ENCODE data around the gene LILRA6. TPM values are rescaled to one million over a fixed set of nuclear protein-coding genes. Genes with fewer than 3 reads are reported as not detected.
"Not testable (repeated sequence)": the region's sequence is repeated elsewhere in the genome, so short reads cannot be mapped to it uniquely, and the experiment has no call there.

The LILRA6 gene
- total and polyA plus RNA-seq, 8 donors, result 0.53 to 51.5 (median 0.74) TPM

DNA sequence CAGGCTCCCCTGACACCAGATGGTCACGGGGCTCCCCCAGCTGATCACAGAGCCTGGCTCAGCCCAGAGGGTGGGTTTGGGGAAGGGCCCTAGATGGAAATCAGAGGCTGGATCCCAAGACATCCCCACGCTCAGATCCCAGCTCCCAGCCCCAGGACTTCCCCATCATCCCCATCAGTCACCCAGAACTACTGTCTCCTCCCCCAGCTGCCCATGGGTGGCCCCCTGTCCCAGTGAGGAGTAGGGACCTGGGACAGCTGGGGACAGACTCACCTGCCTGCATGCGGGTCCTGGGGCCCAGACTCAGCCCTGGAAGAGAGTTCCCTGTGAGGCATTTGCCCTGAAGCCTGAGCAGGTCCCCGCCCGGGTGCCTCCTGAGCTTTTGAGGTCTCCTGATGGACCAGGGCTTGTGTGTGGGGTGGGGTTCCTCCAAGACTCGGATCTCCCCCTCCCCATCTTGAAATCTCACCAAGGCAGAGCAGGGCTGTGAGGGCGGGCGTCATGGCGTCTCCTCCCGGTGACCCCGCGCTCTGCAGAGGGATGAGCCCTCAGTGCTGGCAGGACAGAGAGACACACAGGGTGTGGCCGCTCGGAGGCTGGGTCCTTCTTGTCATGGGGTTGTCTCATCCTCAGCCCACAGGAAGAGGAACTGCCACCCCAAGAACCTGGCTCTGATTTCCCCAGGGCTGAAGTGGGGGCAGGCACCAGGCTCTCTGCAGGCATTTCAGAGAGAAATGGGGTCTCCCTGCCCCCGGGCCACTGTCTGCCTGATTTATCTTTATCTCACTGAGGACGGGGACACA, 19.9 kb downstream of the LILRA6 start, which contains the start of gene LILRB3:
TSS of gene LILRB3 (minus strand) at position 534 of the 803 bp plus-strand sequence. CDS start at position 503, 31 bp downstream.
- Histone ChIP-seq H3K4me3 (peak within 1 kb of the TSS in 1 of 2 donors; percentile 49), H3K27ac (peak within 1 kb of the TSS; percentile 7 to 84), H3K36me3 (peaks cover 0 to 20% of the 10 kb centered on the region in 2 donors), H3K27me3 (peaks cover 0 to 14% of the 10 kb centered on the region in 2 donors), H3K4me1 (peaks cover 0 to 26% of the 10 kb centered on the region in 2 donors)
- ATAC-seq (peak; percentile 83), DNase-seq (peak in 2 of 4 donors; percentile 59 to 83)
- intact Hi-C loops (cut with DNase I); H3K9me3 ChIP-seq: not testable (repeated sequence)

DNA sequence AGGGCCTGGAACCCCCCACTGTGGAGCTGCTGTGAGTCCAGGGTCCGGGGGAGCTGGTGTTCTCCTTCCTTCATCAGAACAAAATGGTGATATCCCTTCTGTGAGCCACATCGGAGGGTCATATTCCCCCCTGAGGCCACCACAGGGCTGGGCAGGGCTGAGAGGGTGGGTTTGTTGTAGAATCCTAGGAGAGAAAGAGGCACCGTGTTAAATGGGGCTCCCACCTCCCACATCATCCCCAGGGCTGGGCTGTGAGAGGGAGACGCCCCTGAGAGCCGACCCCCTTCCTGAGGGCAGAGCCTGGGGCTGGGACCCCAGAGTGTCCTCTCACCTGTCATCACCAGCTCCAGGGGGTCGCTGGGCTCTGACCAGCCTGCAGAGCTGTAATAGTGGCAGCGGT, 20.6 kb downstream of the LILRA6 start:
- intact Hi-C loops (cut with DNase I); H3K9me3 ChIP-seq; ATAC-seq: not testable (repeated sequence)
- Histone ChIP-seq H3K4me1 (peaks cover 0 to 27% of the 10 kb centered on the region in 2 donors), H3K27me3 (peaks cover 0 to 14% of the 10 kb centered on the region in 2 donors), H3K4me3 (peak overlapping the region in 1 of 2 donors; percentile 49), H3K36me3 (peaks cover 0 to 26% of the 10 kb centered on the region in 2 donors), H3K27ac (peak overlapping the region in 1 of 2 donors; percentile 84)
- peak in 1 of 4 donors; percentile 17 for DNase-seq

DNA sequence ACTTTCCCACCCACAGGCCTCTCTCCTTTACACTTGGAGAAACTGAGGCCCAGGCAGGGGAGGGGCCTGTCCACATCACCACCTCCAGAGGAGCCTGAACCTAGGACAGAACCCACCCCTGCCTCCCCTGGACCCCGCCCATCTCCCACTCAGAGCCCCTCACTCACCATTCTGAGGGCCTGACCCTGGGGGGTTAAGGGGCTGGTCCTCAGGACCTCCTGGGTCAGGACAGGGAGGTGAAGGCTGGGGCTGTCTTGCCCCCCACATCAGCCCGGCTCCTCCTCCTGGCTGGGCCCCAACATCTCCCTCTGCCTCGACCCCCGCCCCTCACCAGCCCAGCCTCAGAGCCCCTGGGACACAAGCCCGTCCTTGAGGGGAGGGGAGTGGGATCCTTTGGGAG, 22.9 kb downstream of the LILRA6 start:
- Histone ChIP-seq H3K4me1 (peaks cover 0 to 45% of the 10 kb centered on the region in 2 donors), H3K27me3 (peaks cover 0 to 14% of the 10 kb centered on the region in 2 donors), H3K4me3 (peak overlapping the region in 1 of 2 donors; percentile 11), H3K36me3 (peaks cover 0 to 38% of the 10 kb centered on the region in 2 donors)
- H3K27ac ChIP-seq; ATAC-seq; DNase-seq; H3K9me3 ChIP-seq; intact Hi-C loops (cut with DNase I): not testable (repeated sequence)

DNA sequence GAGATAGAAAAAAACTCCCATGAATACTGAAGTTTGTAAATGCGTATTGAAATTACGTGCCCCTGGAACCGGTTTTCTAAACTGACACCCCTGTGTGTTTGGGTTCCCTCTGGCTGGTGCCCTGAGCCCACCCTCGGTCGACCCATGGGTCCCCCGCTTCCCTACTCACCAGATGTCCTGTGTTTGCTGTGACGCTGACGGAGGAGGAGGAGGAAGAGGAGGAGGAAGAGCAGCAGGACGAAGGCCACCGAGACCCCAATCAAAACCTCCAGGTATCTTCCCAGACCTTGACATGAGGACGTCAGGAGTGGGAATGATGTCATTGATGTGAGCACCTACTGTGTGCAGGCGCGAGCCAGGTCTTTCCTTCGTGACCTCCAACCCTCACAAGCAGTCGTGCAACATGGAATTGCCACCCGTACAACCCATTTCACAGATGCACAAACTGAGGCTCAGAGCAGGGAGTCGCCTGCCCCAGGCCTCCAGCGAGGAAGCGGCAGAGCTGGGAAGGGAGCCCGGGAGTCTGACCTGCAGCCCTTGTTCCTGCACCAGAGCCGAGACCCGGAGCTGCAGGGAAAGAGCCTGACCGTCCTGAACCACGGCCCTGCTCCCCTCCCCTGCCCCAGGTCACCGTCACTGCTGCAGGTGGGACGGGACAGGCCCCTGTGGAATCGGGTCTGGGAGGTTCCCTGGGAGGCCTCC, 23.5 kb downstream of the LILRA6 start:
- peaks cover 0 to 14% of the 10 kb centered on the region in 2 donors for H3K27me3 ChIP-seq
- peaks cover 0 to 38% of the 10 kb centered on the region in 2 donors for H3K36me3 ChIP-seq
- peaks cover 0 to 46% of the 10 kb centered on the region in 2 donors for H3K4me1 ChIP-seq
- no peaks in the 10 kb centered on the region for H3K9me3 ChIP-seq
- ATAC-seq, result no peak
- TF ChIP-seq, protein P1, sequence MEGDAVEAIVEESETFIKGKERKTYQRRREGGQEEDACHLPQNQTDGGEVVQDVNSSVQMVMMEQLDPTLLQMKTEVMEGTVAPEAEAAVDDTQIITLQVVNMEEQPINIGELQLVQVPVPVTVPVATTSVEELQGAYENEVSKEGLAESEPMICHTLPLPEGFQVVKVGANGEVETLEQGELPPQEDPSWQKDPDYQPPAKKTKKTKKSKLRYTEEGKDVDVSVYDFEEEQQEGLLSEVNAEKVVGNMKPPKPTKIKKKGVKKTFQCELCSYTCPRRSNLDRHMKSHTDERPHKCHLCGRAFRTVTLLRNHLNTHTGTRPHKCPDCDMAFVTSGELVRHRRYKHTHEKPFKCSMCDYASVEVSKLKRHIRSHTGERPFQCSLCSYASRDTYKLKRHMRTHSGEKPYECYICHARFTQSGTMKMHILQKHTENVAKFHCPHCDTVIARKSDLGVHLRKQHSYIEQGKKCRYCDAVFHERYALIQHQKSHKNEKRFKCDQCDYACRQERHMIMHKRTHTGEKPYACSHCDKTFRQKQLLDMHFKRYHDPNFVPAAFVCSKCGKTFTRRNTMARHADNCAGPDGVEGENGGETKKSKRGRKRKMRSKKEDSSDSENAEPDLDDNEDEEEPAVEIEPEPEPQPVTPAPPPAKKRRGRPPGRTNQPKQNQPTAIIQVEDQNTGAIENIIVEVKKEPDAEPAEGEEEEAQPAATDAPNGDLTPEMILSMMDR (IDR thresholded peaks at IDR 0.05), result no peak
- H3K4me3 ChIP-seq, result peak overlapping the region in 1 of 2 donors; percentile 11
- DNase-seq, result no peak
- intact Hi-C loops (cut with DNase I), result no loop called here
- H3K27ac ChIP-seq, result no peak overlapping the region

DNA sequence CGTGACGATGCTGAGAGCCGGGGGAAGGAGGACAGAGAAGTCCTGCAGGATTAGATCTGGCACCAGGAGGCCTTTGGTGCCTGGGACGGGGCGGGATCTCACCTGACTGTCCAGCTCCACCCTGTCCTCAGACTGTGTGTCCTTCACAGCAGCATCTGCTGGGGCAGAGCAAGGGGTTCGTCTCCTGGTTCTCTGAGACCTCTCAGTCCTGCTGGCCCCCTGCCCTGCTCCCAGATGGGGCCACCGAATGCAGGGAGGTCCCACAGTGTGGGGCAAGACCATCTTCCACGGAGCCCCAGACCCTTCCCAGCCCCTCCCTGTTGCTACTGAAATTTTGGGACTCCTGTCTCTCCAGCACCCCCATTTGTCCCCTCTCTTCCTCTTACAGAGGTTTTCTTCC, 24.3 kb downstream of the LILRA6 start:
- no peaks in the 10 kb centered on the region for H3K9me3 ChIP-seq
- intact Hi-C loops (cut with DNase I), result no loop called here
- no peak overlapping the region for H3K27ac ChIP-seq
- TF ChIP-seq, protein P1 (IDR thresholded peaks at IDR 0.05), result no peak
- H3K27me3 ChIP-seq, result peaks cover 0 to 7% of the 10 kb centered on the region in 2 donors
- no peak for DNase-seq
- no peak for ATAC-seq
- peaks cover 0 to 43% of the 10 kb centered on the region in 2 donors for H3K4me1 ChIP-seq
- no peak overlapping the region for H3K4me3 ChIP-seq
- H3K36me3 ChIP-seq, result peaks cover 0 to 38% of the 10 kb centered on the region in 2 donors

DNA sequence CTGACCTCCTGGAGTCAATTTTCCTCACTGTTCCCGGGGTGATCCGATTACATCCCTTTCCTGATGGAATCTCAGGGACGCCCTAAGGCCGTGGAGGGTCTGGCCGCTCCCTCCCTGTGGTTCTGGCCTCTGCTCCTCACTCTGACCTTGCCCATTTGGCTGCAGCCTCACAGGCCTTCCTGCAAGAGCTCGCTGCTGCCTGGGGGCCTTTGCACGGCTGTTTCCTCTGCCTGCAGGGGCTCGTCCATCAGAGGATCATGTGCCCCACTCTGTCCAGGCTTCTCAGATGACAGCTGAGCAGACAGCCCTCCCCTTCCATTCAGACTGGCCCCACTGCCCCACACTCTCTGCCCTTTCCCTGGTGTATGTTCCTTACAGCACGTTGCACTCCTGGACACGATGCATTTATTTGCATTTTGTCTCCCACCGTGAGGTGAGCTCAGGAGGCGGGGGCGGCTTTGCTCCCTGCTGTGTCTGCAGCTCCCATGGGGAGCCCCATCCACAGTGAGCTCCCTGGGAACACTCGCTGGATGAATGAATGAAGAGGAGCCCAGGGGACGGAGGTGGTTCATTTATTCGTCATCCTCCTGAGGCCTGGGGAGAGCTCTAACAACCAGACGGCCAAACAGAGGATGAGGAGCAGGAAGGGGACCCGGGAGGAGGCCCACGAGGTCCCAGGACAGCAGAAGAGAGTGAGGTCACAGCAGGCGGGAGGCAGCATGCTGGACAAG, 24.9 kb downstream of the LILRA6 start:
- Histone ChIP-seq H3K36me3 (peaks cover 0 to 38% of the 10 kb centered on the region in 2 donors), H3K4me1 (peaks cover 0 to 45% of the 10 kb centered on the region in 2 donors)
- DNase-seq; H3K27ac ChIP-seq; H3K9me3 ChIP-seq; intact Hi-C loops (cut with DNase I); ATAC-seq; H3K27me3 ChIP-seq; H3K4me3 ChIP-seq: not testable (repeated sequence)
